Measurements from ENCODE around the gene EHBP1. TPM values are rescaled to one million over a fixed set of nuclear protein-coding genes. Genes with fewer than 3 reads are reported as not detected.

EHBP1 gene
- total RNA-seq, 2 donors from 2014 or later, result 22.4 to 22.9 TPM

GRCh38 chr2:62884086-62884485 is 178.6 kb downstream of the EHBP1 start:
- H3K4me1 ChIP-seq, result no peaks in the 10 kb centered on the region
- H3K27ac ChIP-seq, result no peak overlapping the region
- no peaks in the 10 kb centered on the region for H3K36me3 ChIP-seq
- H3K4me3 ChIP-seq, result no peak overlapping the region
- DNase-seq (ENCODE audit: low spot score), result no peak
- no peak for TF ChIP-seq CTCF (IDR thresholded peaks at IDR 0.05)
- H3K27me3 ChIP-seq, result no peaks in the 10 kb centered on the region
- H3K9me3 ChIP-seq, result no peaks in the 10 kb centered on the region

- no peak for TF ChIP-seq CTCF (IDR thresholded peaks at IDR 0.05)
- no peak for DNase-seq (ENCODE audit: low spot score)
- Histone ChIP-seq H3K36me3 (no peaks in the 10 kb centered on the region), H3K4me1 (no peaks in the 10 kb centered on the region), H3K9me3 (no peaks in the 10 kb centered on the region), H3K4me3 (no peak overlapping the region), H3K27me3 (no peaks in the 10 kb centered on the region), H3K27ac (no peak overlapping the region)
Measured at GRCh38 chr2:62884514-62884913, 179.0 kb downstream of the EHBP1 start.

- H3K36me3 ChIP-seq, result no peaks in the 10 kb centered on the region
- no peak overlapping the region for H3K4me3 ChIP-seq
- no peak for DNase-seq (ENCODE audit: low spot score)
- H3K27me3 ChIP-seq, result no peaks in the 10 kb centered on the region
- TF ChIP-seq CTCF (IDR thresholded peaks at IDR 0.05), result no peak
- H3K9me3 ChIP-seq, result no peaks in the 10 kb centered on the region
- no peaks in the 10 kb centered on the region for H3K4me1 ChIP-seq
- H3K27ac ChIP-seq, result no peak overlapping the region
Measured at GRCh38 chr2:62894966-62895631, 189.6 kb downstream of the EHBP1 start.

- Histone ChIP-seq H3K4me1 (no peaks in the 10 kb centered on the region), H3K36me3 (no peaks in the 10 kb centered on the region), H3K9me3 (no peaks in the 10 kb centered on the region), H3K27ac (no peak overlapping the region), H3K27me3 (no peaks in the 10 kb centered on the region), H3K4me3 (no peak overlapping the region)
- DNase-seq (ENCODE audit: low spot score), result no peak
- TF ChIP-seq CTCF (IDR thresholded peaks at IDR 0.05), result no peak
Measured at GRCh38 chr2:62895632-62896009, 190.1 kb downstream of the EHBP1 start.

- H3K36me3 ChIP-seq, result no peaks in the 10 kb centered on the region
- no peaks in the 10 kb centered on the region for H3K9me3 ChIP-seq
- no peak for TF ChIP-seq CTCF (IDR thresholded peaks at IDR 0.05)
- H3K27ac ChIP-seq, result no peak overlapping the region
- no peaks in the 10 kb centered on the region for H3K4me1 ChIP-seq
- H3K27me3 ChIP-seq, result no peaks in the 10 kb centered on the region
- H3K4me3 ChIP-seq, result no peak overlapping the region
- no peak for DNase-seq (ENCODE audit: low spot score)
Measured at GRCh38 chr2:62897187-62897827, 191.8 kb downstream of the EHBP1 start.

- H3K27me3 ChIP-seq, result no peaks in the 10 kb centered on the region
- H3K36me3 ChIP-seq, result no peaks in the 10 kb centered on the region
- H3K4me3 ChIP-seq, result no peak overlapping the region
- no peaks in the 10 kb centered on the region for H3K4me1 ChIP-seq
- no peak for DNase-seq (ENCODE audit: low spot score)
- H3K9me3 ChIP-seq, result no peaks in the 10 kb centered on the region
- TF ChIP-seq CTCF (IDR thresholded peaks at IDR 0.05), result no peak
- H3K27ac ChIP-seq, result no peak overlapping the region
Measured at GRCh38 chr2:62904344-62904743, 198.8 kb downstream of the EHBP1 start.

Measured in right atrium auricular region (tissue), 2 donors.